H9 (cell line): ENCODE results near the gene ABCA6. TPM values are rescaled to one million over a fixed set of nuclear protein-coding genes. Genes with fewer than 3 reads are reported as not detected.

Experiments
- DNase-seq: peaks from one replicate; pipeline ENCODE4 v3.0.0-alpha.2; 2017
- H2AFZ ChIP-seq: one replicate; pipeline ENCODE4 v1.6.1; 2013; ENCODE audit warnings: mild to moderate bottlenecking, low read length, control low read depth, moderate library complexity
- H2AK5ac ChIP-seq: 2 replicates; pipeline ENCODE4 v1.6.1; 2013; ENCODE audit warnings: low read length, control low read depth, mixed read lengths; ENCODE audit not compliant: insufficient read length
- H2BK120ac ChIP-seq: one replicate; pipeline ENCODE4 v1.6.1; 2013; ENCODE audit warnings: low read depth, mild to moderate bottlenecking, low read length, control low read depth, inconsistent platforms; ENCODE audit not compliant: poor library complexity, severe bottlenecking
- H2BK12ac ChIP-seq: 2 replicates; pipeline ENCODE4 v1.6.1; 2013; ENCODE audit warnings: low read length, control low read depth, mixed read lengths, low read depth; ENCODE audit not compliant: insufficient read length
- H2BK15ac ChIP-seq: 2 replicates; pipeline ENCODE4 v1.6.1; 2013; ENCODE audit warnings: low read depth, low read length, control low read depth
- H2BK20ac ChIP-seq: one replicate; pipeline ENCODE4 v1.6.1; 2013; ENCODE audit warnings: low read depth, mild to moderate bottlenecking, low read length, control low read depth, inconsistent platforms; ENCODE audit not compliant: poor library complexity, severe bottlenecking
- H2BK5ac ChIP-seq: 2 replicates; pipeline ENCODE4 v1.6.1; 2013; ENCODE audit warnings: low read length, control low read depth, mixed read lengths; ENCODE audit not compliant: insufficient read length
- H3K14ac ChIP-seq: 2 replicates; pipeline ENCODE4 v1.6.1; 2013; ENCODE audit warnings: low read length, control low read depth; ENCODE audit not compliant: insufficient read depth
- H3K18ac ChIP-seq: 2 replicates; pipeline ENCODE4 v1.6.1; 2013; ENCODE audit warnings: low read depth, mild to moderate bottlenecking, mixed read lengths, low read length, control low read depth; ENCODE audit not compliant: insufficient read length
- H3K23ac ChIP-seq: 2 replicates; pipeline ENCODE4 v1.6.1; 2013; ENCODE audit warnings: low read length, control low read depth, mixed read lengths, low read depth; ENCODE audit not compliant: insufficient read length
- H3K23me2 ChIP-seq: 2 replicates; pipeline ENCODE4 v1.6.1; 2013; ENCODE audit warnings: low read depth, mild to moderate bottlenecking, mixed read lengths, low read length, control low read depth; ENCODE audit not compliant: insufficient read length, poor library complexity, severe bottlenecking
- H3K27ac ChIP-seq: 2 replicates; pipeline ENCODE4 v1.5.1; 2013; ENCODE audit warnings: low read length, control low read depth, mixed read lengths, low read depth; ENCODE audit not compliant: insufficient read length
- H3K27me3 ChIP-seq: 2 replicates; pipeline ENCODE4 v1.6.1; 2013; ENCODE audit warnings: low read length, control low read depth, inconsistent platforms; ENCODE audit not compliant: insufficient read depth
- H3K4ac ChIP-seq: 2 replicates; pipeline ENCODE4 v1.6.1; 2013; ENCODE audit warnings: low read depth, mild to moderate bottlenecking, control low read depth, inconsistent platforms, low read length, moderate library complexity
- H3K4me1 ChIP-seq: 2 replicates; pipeline ENCODE4 v1.6.1; 2013; ENCODE audit warnings: low read length, control low read depth, inconsistent platforms; ENCODE audit not compliant: insufficient read depth
- H3K4me2 ChIP-seq: 2 replicates; pipeline ENCODE4 v1.6.1; 2013; ENCODE audit warnings: low read length, control low read depth, mixed read lengths; ENCODE audit not compliant: insufficient read length, insufficient read depth
- H3K56ac ChIP-seq: 2 replicates; pipeline ENCODE4 v1.6.1; 2013; ENCODE audit warnings: low read depth, mild to moderate bottlenecking, mixed read lengths, low read length, control low read depth; ENCODE audit not compliant: insufficient read length
- H3K79me1 ChIP-seq: 2 replicates; pipeline ENCODE4 v1.6.1; 2013; ENCODE audit warnings: low read depth, mild to moderate bottlenecking, moderate library complexity, low read length, control low read depth, inconsistent platforms; ENCODE audit not compliant: insufficient read depth, poor library complexity, severe bottlenecking
- H3K79me2 ChIP-seq: 2 replicates; pipeline ENCODE4 v1.6.1; 2013; ENCODE audit warnings: low read length, control low read depth, inconsistent platforms; ENCODE audit not compliant: insufficient read depth
- H3K9ac ChIP-seq: 2 replicates; pipeline ENCODE4 v1.6.1; 2013; ENCODE audit warnings: low read length, control low read depth, mixed read lengths; ENCODE audit not compliant: insufficient read length; ENCODE audit errors: extremely low read depth
- H3K9me3 ChIP-seq: one replicate; pipeline ENCODE4 v1.6.1; 2013; ENCODE audit warnings: low read depth, low read length, inconsistent platforms; ENCODE audit not compliant: control insufficient read depth
- H3T11ph ChIP-seq: one replicate; pipeline ENCODE4 v1.6.1; 2013; ENCODE audit warnings: mild to moderate bottlenecking, low read length, control low read depth, inconsistent platforms
- H4K20me1 ChIP-seq: one replicate; pipeline ENCODE4 v1.6.1; 2013; ENCODE audit not compliant: control insufficient read depth, insufficient read length, insufficient read depth
- H4K5ac ChIP-seq: 2 replicates; pipeline ENCODE4 v1.6.1; 2013; ENCODE audit warnings: low read depth, mild to moderate bottlenecking, mixed read lengths, low read length, control low read depth; ENCODE audit not compliant: insufficient read length
- H4K8ac ChIP-seq: replicated peaks from 2 replicates; pipeline ENCODE4 v1.6.1; 2013; ENCODE audit warnings: low read length, control low read depth, mixed read lengths, low read depth; ENCODE audit not compliant: insufficient read length
- H4K91ac ChIP-seq: 2 replicates; pipeline ENCODE4 v1.6.1; 2013; ENCODE audit warnings: low read depth, mild to moderate bottlenecking, moderate library complexity, mixed read lengths, low read length, control low read depth; ENCODE audit not compliant: insufficient read length
- H3K27ac Mint-ChIP-seq, 3 experiments: 2 replicates in 2 of 3; 3 replicates in 1 of 3; pipeline ENCODE4 v1.8.0; 2020 to 2021; ENCODE audit warnings: mixed read lengths in 3 of 3, mild to moderate bottlenecking in 1 of 3, moderate library complexity in 1 of 3
- H3K27me3 Mint-ChIP-seq: 2 replicates; pipeline ENCODE4 v1.8.0; 2021; ENCODE audit warnings: low read depth, mild to moderate bottlenecking, moderate library complexity, mixed read lengths
- H3K36me3 Mint-ChIP-seq, 3 experiments: 2 replicates in 2 of 3; 3 replicates in 1 of 3; pipeline ENCODE4 v1.8.0; 2020 to 2021; ENCODE audit warnings: low read depth in 3 of 3, mixed read lengths in 3 of 3; ENCODE audit not compliant: insufficient read depth in 1 of 3
- H3K4me1 Mint-ChIP-seq, 2 experiments: 2 replicates each; pipeline ENCODE4 v1.8.0; 2020; ENCODE audit warnings: mixed read lengths in 2 of 2
- H3K4me3 Mint-ChIP-seq, 2 experiments: 2 replicates in 1 of 2; 3 replicates in 1 of 2; pipeline ENCODE4 v1.8.0; 2020 to 2021; ENCODE audit warnings: mild to moderate bottlenecking in 2 of 2, mixed read lengths in 2 of 2, moderate library complexity in 1 of 2
- H3K9me3 Mint-ChIP-seq, 2 experiments: 2 replicates in 1 of 2; 3 replicates in 1 of 2; pipeline ENCODE4 v1.8.0; 2020; ENCODE audit warnings: mild to moderate bottlenecking in 2 of 2, mixed read lengths in 2 of 2, moderate library complexity in 1 of 2
- CTCF ChIP-seq: fragments of 200-600 bp; sonication (generic); conservative IDR thresholded peaks from 3 replicates; pipeline ENCODE4 v1.8.0; 2021; ENCODE audit warnings: antibody characterized with exemption, mild to moderate bottlenecking
- WGBS: extraction: QIAGEN DNeasy Blood & Tissue Kit; methylation state at CpG from one replicate; pipeline ENCODE4 v1.1.7; 2013; ENCODE audit warnings: missing lambda C conversion rate, low lambda C conversion rate, mixed read lengths; ENCODE audit not compliant: insufficient read length; ENCODE audit errors: extremely low coverage; 5-methylcytosine and 5-hydroxymethylcytosine counted together
- total RNA-seq: library from RNA; stranded (reverse); gene quantifications from 2 replicates; pipeline ENCODE4 v1.2.1, GENCODE V29; 2021

ABCA6 gene
- total RNA-seq, 1 experiment from 2014 or later = not detected

- H3T11ph ChIP-seq = no peak overlapping the region
- no peaks in the 10 kb centered on the region for H3K23me2 ChIP-seq
- no peaks in the 10 kb centered on the region for H3K4me1 ChIP-seq
- H2AK5ac ChIP-seq = no peak overlapping the region
- H2BK20ac ChIP-seq = no peak overlapping the region
- no peak overlapping the region for H4K5ac ChIP-seq
- H3K4ac ChIP-seq = no peak overlapping the region
- Mint-ChIP-seq H3K36me3 (no peaks in the 10 kb centered on the region), H3K27me3 (no peaks in the 10 kb centered on the region; the same call in 1 of the 2 replicates), H3K27ac (no peak overlapping the region), H3K9me3 (no peaks in the 10 kb centered on the region; a peak in 1 of 5 replicates), H3K4me1 (no peaks in the 10 kb centered on the region), H3K4me3 (no peak overlapping the region)
- no peak overlapping the region for H3K23ac ChIP-seq
- no peak overlapping the region for H2BK120ac ChIP-seq
- no peak overlapping the region for H3K14ac ChIP-seq
- H4K20me1 ChIP-seq = no peaks in the 10 kb centered on the region
- H2BK12ac ChIP-seq = no peak overlapping the region
- no peak overlapping the region for H3K18ac ChIP-seq
- no peak overlapping the region for H2AFZ ChIP-seq
- no peak overlapping the region for H2BK15ac ChIP-seq
- H3K9ac ChIP-seq = no peak overlapping the region
- DNase-seq = no peak
- H4K91ac ChIP-seq = no peak overlapping the region
- H2BK5ac ChIP-seq = no peak overlapping the region
- H3K9me3 ChIP-seq = no peaks in the 10 kb centered on the region
- no peak overlapping the region for H3K56ac ChIP-seq
- H3K4me2 ChIP-seq = no peak overlapping the region
- H3K27ac ChIP-seq = no peak overlapping the region
- H3K79me2 ChIP-seq = no peaks in the 10 kb centered on the region
- WGBS = no CpG with 5 or more reads among the region's 2 CpGs
- no peak for TF ChIP-seq CTCF
- H3K27me3 ChIP-seq = no peaks in the 10 kb centered on the region
- H3K79me1 ChIP-seq = no peaks in the 10 kb centered on the region
- no peak overlapping the region for H4K8ac ChIP-seq
These were observed 97.3 kb downstream of the ABCA6 start for GRCh38 chr17:69044371-69044770.
